ENCODE measurements around the gene QSOX2. TPM values are rescaled to one million over a fixed set of nuclear protein-coding genes. Genes with fewer than 3 reads are reported as not detected.
A peak's percentile ranks its signal among the peaks of the same experiment; 100 is the strongest.

The QSOX2 gene
- total RNA-seq, 6 experiments from 2014 or later = 2.9 to 8.7 (median 6.4) TPM

GRCh38 chr9:136223871-136224640 is 21.6 kb downstream of the QSOX2 start:
- H3K36me3 ChIP-seq = peaks cover 0 to 7% (median under 1%) of the 10 kb centered on the region in 4 donors
- intact Hi-C loops (cut with DNase I) = no loop called here

GRCh38 chr9:136222906-136223285 is 22.7 kb downstream of the QSOX2 start:
- intact Hi-C loops (cut with DNase I) = no loop called here
- Histone ChIP-seq H3K27me3 (no peaks in the 10 kb centered on the region), H3K9me3 (no peaks in the 10 kb centered on the region), H3K27ac (no peak overlapping the region), H3K36me3 (peaks cover 0 to 10% (median 4%) of the 10 kb centered on the region in 4 donors), H3K4me1 (no peaks in the 10 kb centered on the region), H3K4me3 (no peak overlapping the region)
- WGBS (ENCODE audit: insufficient coverage, low coverage, low lambda C conversion rate, missing lambda C conversion rate) = 86% methylated on average over 7 of the region's 13 CpGs
- DNase-seq = no peak
- ATAC-seq = no peak
- TF ChIP-seq POLR2A (IDR thresholded peaks at IDR 0.05) (no peak), CTCF (IDR thresholded peaks at IDR 0.05) (no peak)

More at GRCh38 chr9:136223871-136224640, 21.6 kb downstream of the QSOX2 start:
- TF ChIP-seq POLR2A (IDR thresholded peaks at IDR 0.05) (no peak), CTCF (IDR thresholded peaks at IDR 0.05) (no peak)
- Histone ChIP-seq H3K27me3 (no peaks in the 10 kb centered on the region), H3K9me3 (no peaks in the 10 kb centered on the region), H3K27ac (no peak overlapping the region), H3K4me3 (no peak overlapping the region), H3K4me1 (no peaks in the 10 kb centered on the region)
- 88% methylated on average over 12 of the region's 30 CpGs for WGBS (ENCODE audit: insufficient coverage, low coverage, low lambda C conversion rate, missing lambda C conversion rate)
- ATAC-seq = no peak
- DNase-seq = no peak

GRCh38 chr9:136222166-136222905 is 23.3 kb downstream of the QSOX2 start:
- intact Hi-C loops (cut with DNase I) = no loop called here
- Histone ChIP-seq H3K4me3 (no peak overlapping the region), H3K27ac (no peak overlapping the region), H3K36me3 (peaks cover 0 to 10% (median 4%) of the 10 kb centered on the region in 4 donors), H3K4me1 (no peaks in the 10 kb centered on the region), H3K27me3 (no peaks in the 10 kb centered on the region), H3K9me3 (no peaks in the 10 kb centered on the region)
- 97% methylated on average over 5 of the region's 38 CpGs for WGBS (ENCODE audit: insufficient coverage, low coverage, low lambda C conversion rate, missing lambda C conversion rate)
- no peak for ATAC-seq
- DNase-seq = no peak
- TF ChIP-seq POLR2A (IDR thresholded peaks at IDR 0.05) (no peak), CTCF (IDR thresholded peaks at IDR 0.05) (no peak)

GRCh38 chr9:136220017-136220729 is 25.4 kb downstream of the QSOX2 start:
- Histone ChIP-seq H3K4me1 (no peaks in the 10 kb centered on the region), H3K27ac (no peak overlapping the region), H3K27me3 (no peaks in the 10 kb centered on the region), H3K4me3 (no peak overlapping the region), H3K9me3 (no peaks in the 10 kb centered on the region), H3K36me3 (peaks cover 0 to 10% (median 4%) of the 10 kb centered on the region in 4 donors)
- no peak for DNase-seq
- ATAC-seq = peak in 1 of 4 donors; percentile 26
- intact Hi-C loops (cut with DNase I) = no loop called here
- TF ChIP-seq POLR2A (IDR thresholded peaks at IDR 0.05) (no peak), CTCF (IDR thresholded peaks at IDR 0.05) (no peak)
- WGBS (ENCODE audit: insufficient coverage, low coverage, low lambda C conversion rate, missing lambda C conversion rate) = 73% methylated on average over 3 of the region's 15 CpGs

Measured in right lobe of liver (tissue), 6 donors.